MCF 10A (cell line): ENCODE results near the gene PPIF. TPM values are rescaled to one million over a fixed set of nuclear protein-coding genes. Genes with fewer than 3 reads are reported as not detected.

Experiments
- BruUV-seq: library from RNA; stranded (reverse); fragments of 400-500 nt; replicated peaks from 2 replicates; lab custom pipeline; 2021; lab: Mats Ljungman, UMichigan
- CTCF ChIA-PET: fragments of 300-600 bp; sonication (Branson Sonifier 250); formaldehyde crosslinking; extraction: SDS; loops from one replicate; lab custom pipeline; 2021; ENCODE audit warnings: antibody characterized with exemption, inconsistent platforms; lab: Yijun Ruan, JAX
- POLR2A ChIA-PET: fragments of 300-600, 350-650 bp; sonication (Branson Sonifier 250); formaldehyde crosslinking; extraction: SDS; loops from one replicate; lab custom pipeline; 2020; ENCODE audit warnings: antibody characterized with exemption, inconsistent platforms; lab: Yijun Ruan, JAX
- DNase-seq: peaks from one replicate; pipeline ENCODE4 v3.0.0-alpha.2; 2018; ENCODE audit not compliant: unreplicated experiment
- H3K27ac Mint-ChIP-seq: one replicate; pipeline ENCODE4 v1.8.0; 2022; ENCODE audit warnings: mild to moderate bottlenecking, low read depth, mixed read lengths; ENCODE audit not compliant: unreplicated experiment
- H3K27me3 Mint-ChIP-seq: one replicate; pipeline ENCODE4 v1.8.0; 2022; ENCODE audit warnings: mixed read lengths; ENCODE audit not compliant: insufficient read depth, unreplicated experiment
- H3K36me3 Mint-ChIP-seq: one replicate; pipeline ENCODE4 v1.8.0; 2022; ENCODE audit warnings: mild to moderate bottlenecking, moderate library complexity, mixed read lengths; ENCODE audit not compliant: insufficient read depth, unreplicated experiment
- H3K4me1 Mint-ChIP-seq: one replicate; pipeline ENCODE4 v1.8.0; 2022; ENCODE audit warnings: mixed read lengths; ENCODE audit not compliant: insufficient read depth, unreplicated experiment
- H3K4me3 Mint-ChIP-seq: one replicate; pipeline ENCODE4 v1.8.0; 2022; ENCODE audit warnings: mild to moderate bottlenecking, moderate library complexity, mixed read lengths; ENCODE audit not compliant: unreplicated experiment
- H3K9me3 Mint-ChIP-seq: one replicate; pipeline ENCODE4 v1.8.0; 2022; ENCODE audit warnings: mixed read lengths; ENCODE audit not compliant: unreplicated experiment
- intact Hi-C: fragments of 100-400 bp; cut with micrococcal nuclease; formaldehyde crosslinking; loops from 2 replicates; pipeline ENCODE4 v1.14.1; 2022
- total RNA-seq: library from RNA; stranded (reverse); gene quantifications from 2 replicates; pipeline ENCODE4 v1.2.3, GENCODE V29; 2022
- TF ChIP-seq, protein P1 (sequence below): fragments of 200-600 bp; IDR thresholded peaks from one replicate; pipeline ENCODE4 v1.8.0; 2022; ENCODE audit warnings: antibody characterized with exemption, mild to moderate bottlenecking; ENCODE audit not compliant: unreplicated experiment

PPIF gene
- total RNA-seq, 1 experiment from 2014 or later: 76.5 TPM

DNA sequence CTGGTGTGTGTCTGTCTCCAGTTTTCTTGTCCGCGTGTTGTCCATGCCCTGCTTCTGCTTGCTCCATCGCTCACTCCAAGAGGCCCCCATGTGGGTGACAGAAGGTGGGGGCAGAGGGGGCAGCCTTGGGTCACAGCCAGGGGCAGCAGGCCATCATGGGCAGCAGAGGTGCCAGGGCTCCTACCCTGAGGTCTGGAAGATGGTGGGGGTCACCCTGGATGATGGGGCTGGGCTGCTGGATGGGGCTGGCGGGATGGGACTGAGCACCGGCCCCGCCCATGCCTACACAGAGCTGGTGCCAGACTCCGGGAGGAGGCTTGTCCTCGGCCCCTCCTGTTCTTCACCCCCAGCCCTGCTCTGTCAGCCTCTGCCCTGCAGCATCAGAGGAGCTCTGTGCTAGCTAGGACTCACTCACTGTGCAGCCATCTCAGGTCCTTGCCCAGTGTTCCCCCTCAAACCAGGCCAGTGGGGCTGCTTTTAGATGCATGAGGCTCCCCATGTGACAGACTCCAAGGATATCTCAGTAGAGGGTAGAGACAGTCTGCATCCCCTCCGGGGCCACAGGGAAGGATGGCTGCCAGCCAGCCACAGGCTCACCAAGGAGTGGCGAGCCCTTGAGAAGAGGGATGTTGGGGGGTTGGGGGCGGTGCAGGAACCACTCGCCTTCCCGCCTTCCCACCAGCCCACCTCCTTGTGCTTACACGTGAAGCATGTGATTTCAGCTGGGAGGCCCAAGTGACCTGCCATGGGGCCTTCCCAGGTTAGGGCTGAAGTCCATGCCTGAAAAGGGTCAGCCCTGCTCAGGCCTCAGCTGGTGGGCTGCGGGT, 35.5 kb upstream of the PPIF start:
- no TSS peak for BruUV-seq
- POLR2A ChIA-PET: no interaction called here
- intact Hi-C loops: no loop called here

GRCh38 chr10:79312601-79313187, 34.6 kb upstream of the PPIF start:
- Mint-ChIP-seq H3K27ac (peak overlapping the region; percentile 47), H3K9me3 (no peaks in the 10 kb centered on the region), H3K27me3 (no peaks in the 10 kb centered on the region), H3K4me1 (peaks cover 5% of the 10 kb centered on the region), H3K36me3 (peaks cover 25% of the 10 kb centered on the region), H3K4me3 (no peak overlapping the region)
- TF ChIP-seq, protein P1, sequence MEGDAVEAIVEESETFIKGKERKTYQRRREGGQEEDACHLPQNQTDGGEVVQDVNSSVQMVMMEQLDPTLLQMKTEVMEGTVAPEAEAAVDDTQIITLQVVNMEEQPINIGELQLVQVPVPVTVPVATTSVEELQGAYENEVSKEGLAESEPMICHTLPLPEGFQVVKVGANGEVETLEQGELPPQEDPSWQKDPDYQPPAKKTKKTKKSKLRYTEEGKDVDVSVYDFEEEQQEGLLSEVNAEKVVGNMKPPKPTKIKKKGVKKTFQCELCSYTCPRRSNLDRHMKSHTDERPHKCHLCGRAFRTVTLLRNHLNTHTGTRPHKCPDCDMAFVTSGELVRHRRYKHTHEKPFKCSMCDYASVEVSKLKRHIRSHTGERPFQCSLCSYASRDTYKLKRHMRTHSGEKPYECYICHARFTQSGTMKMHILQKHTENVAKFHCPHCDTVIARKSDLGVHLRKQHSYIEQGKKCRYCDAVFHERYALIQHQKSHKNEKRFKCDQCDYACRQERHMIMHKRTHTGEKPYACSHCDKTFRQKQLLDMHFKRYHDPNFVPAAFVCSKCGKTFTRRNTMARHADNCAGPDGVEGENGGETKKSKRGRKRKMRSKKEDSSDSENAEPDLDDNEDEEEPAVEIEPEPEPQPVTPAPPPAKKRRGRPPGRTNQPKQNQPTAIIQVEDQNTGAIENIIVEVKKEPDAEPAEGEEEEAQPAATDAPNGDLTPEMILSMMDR: no peak
- no TSS peak for BruUV-seq
- intact Hi-C loops: no loop called here
- ChIA-PET POLR2A (no interaction called here), CTCF (no interaction called here)
- no peak for DNase-seq

More for the DNA sequence above, 35.5 kb upstream of the PPIF start:
- Mint-ChIP-seq H3K4me1 (no peaks in the 10 kb centered on the region), H3K36me3 (peaks cover 16% of the 10 kb centered on the region), H3K9me3 (no peaks in the 10 kb centered on the region), H3K4me3 (no peak overlapping the region), H3K27ac (no peak overlapping the region), H3K27me3 (no peaks in the 10 kb centered on the region)
- TF ChIP-seq, protein P1: no peak
- DNase-seq: no peak
- CTCF ChIA-PET: no interaction called here

DNA sequence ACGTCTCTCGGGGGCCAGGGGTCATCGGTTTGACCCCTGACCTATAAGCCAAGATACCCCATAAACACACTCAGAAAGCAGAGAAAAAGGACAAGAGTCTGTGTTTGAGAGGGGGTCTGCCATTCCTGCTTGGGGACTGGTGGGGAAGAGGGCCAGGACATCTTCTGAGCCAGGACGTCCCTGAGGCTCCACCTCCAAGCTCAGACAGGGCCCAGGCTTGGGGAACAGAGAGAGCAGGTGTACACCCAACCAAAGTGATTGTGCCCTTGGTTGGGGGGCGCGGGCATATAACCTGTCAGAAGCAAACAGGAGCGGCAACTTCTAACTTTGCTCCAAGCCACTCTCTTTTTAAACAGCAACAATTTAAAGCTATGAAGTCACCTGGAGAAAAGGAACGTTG, 33.9 kb upstream of the PPIF start:
- Mint-ChIP-seq H3K4me1 (peaks cover 11% of the 10 kb centered on the region), H3K36me3 (peaks cover 25% of the 10 kb centered on the region), H3K27me3 (no peaks in the 10 kb centered on the region), H3K4me3 (no peak overlapping the region), H3K27ac (no peak overlapping the region), H3K9me3 (no peaks in the 10 kb centered on the region)
- CTCF ChIA-PET: no interaction called here
- intact Hi-C loops: no loop called here
- POLR2A ChIA-PET: no interaction called here
- TF ChIP-seq, protein P1: no peak
- BruUV-seq: TSS peak; percentile 11
- no peak for DNase-seq

GRCh38 chr10:79313911-79314439, 33.3 kb upstream of the PPIF start:
- ChIA-PET CTCF (no interaction called here), POLR2A (no interaction called here)
- Mint-ChIP-seq H3K27me3 (no peaks in the 10 kb centered on the region), H3K36me3 (peaks cover 25% of the 10 kb centered on the region), H3K27ac (no peak overlapping the region), H3K4me3 (no peak overlapping the region), H3K9me3 (no peaks in the 10 kb centered on the region), H3K4me1 (peaks cover 18% of the 10 kb centered on the region)
- BruUV-seq: no TSS peak
- intact Hi-C loops: no loop called here
- DNase-seq: no peak
- TF ChIP-seq, protein P1: no peak
